Lower leg skin (tissue), 4 donors: ENCODE measurements around the gene FERMT1. TPM values are rescaled to one million over a fixed set of nuclear protein-coding genes. Genes with fewer than 3 reads are reported as not detected.

Experiments used
- DNase-seq, 2 donors: peaks; one replicate each; pipeline ENCODE4 v3.0.0-alpha.2; 2019; ENCODE audit warnings: low spot score in 2 of 2
- H3K4me3 ChIP-seq: fragments of 200-600 bp; sonication (generic); 2 replicates; pipeline ENCODE4 v1.5.1; 2017; ENCODE audit warnings: mild to moderate bottlenecking, low read depth; ENCODE audit not compliant: poor library complexity, severe bottlenecking
- CTCF ChIP-seq, 3 donors: fragments of 450-650 bp; IDR thresholded peaks; one replicate each; pipeline ENCODE4 v1.5.1; 2016; ENCODE audit warnings: antibody characterized with exemption in 3 of 3, mild to moderate bottlenecking in 3 of 3, moderate library complexity in 2 of 3
- POLR2A ChIP-seq, 2 donors: fragments of 450-650 bp; IDR thresholded peaks; one replicate each; pipeline ENCODE4 v1.6.1; 2016 to 2017; ENCODE audit warnings: antibody characterized with exemption in 2 of 2, mild to moderate bottlenecking in 1 of 2, moderate library complexity in 1 of 2
- WGBS, 2 donors: methylation state at CpG; one replicate each; pipeline ENCODE4 v1.1.5; 2018; 5-methylcytosine and 5-hydroxymethylcytosine counted together
- intact Hi-C: fragments of 100-400 bp; cut with DNase I; formaldehyde crosslinking; loops from one replicate; pipeline ENCODE4 v1.15.0; 2023; ENCODE audit warnings: low total_unique reads
- total RNA-seq, 4 donors: library from RNA; depleted of rRNA; stranded (reverse); fragments of >200 nt; gene quantifications; one replicate each; pipeline ENCODE4 v1.1.0, GENCODE V29; 2016

FERMT1 gene
- total RNA-seq, 4 donors from 2014 or later = 24.2 to 33.0 (median 27.8) TPM

DNA sequence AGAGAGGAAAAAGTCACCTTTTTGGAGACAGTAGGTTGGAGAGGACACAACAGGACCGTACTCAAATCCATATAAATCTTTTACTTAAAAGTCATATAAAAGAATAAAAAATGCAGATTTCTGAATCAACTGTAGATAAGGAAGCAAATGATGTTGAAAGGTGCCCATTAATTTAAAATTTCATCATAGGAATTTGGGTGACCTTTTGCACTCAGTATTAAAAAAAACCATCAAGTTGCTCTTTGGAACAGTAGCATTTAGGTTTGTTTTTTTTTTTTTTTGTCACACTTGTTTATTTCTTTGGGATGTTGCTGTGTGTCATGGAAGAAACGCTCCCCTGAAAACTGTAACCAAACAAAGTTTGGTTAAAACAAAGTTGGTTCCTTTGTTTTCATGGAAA lies 48.0 kb downstream of the FERMT1 start:
- intact Hi-C loops = loop anchor here (5.0 kb wide), 1 partner anchor 547 kb away; no protein-coding TSS in a partner anchor
- H3K4me3 ChIP-seq = no peak overlapping the region
- DNase-seq = no peak
- TF ChIP-seq CTCF (IDR thresholded peaks at IDR 0.05) (no peak), POLR2A (IDR thresholded peaks at IDR 0.05) (no peak)
- 63 to 88% methylated on average over 2 of the region's 2 CpGs for WGBS, 2 donors

GRCh38 chr20:6074145-6074561 lies 48.7 kb downstream of the FERMT1 start:
- intact Hi-C loops = no loop called here
- peak in 1 of 2 donors; percentile 56 for DNase-seq
- TF ChIP-seq CTCF (IDR thresholded peaks at IDR 0.05) (no peak), POLR2A (IDR thresholded peaks at IDR 0.05) (no peak)
- 79 to 84% methylated on average over 2 of the region's 2 CpGs for WGBS, 2 donors
- no peak overlapping the region for H3K4me3 ChIP-seq

DNA sequence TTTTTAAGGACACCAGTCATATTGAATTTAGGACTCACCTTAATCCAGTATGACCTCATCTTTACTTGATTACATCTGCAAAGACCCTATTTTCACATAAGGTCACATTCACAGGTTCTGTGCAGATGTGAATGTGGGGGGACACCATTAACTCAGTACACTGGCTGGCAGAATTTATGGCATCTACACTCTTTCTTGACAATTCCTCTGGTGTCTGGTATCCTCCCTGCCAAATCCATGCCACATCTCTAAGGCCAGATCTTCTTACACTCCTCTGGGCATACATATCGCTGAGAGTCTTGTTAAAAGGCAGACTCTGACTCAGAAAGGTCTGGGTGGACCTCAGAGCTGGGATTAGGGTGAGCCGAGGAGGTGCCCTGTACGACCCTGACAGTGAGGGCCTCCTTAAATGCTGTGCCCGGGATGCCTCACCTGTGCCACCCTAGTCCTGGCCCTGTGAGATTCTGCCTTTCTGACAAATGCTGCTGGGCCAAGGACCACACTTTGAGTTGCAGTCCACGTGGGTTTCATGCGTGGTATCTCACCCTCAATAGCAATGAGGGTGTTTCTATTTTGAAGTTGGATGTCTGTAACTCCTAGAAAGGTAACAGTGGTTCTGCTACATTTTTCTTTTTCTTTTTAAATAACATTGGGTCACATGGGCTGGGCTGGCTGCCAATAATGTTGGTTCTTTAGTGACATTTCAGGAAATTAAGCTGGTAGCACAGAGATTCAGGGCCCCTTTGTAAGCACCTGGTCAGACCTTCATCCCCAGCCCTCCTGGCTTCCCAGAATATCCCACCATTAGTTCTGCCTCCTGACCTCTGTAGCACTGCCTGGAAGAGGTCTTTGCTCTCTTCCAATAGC lies 51.8 kb downstream of the FERMT1 start:
- intact Hi-C loops = no loop called here
- no peak for TF ChIP-seq CTCF (IDR thresholded peaks at IDR 0.05)
- TF ChIP-seq POLR2A (IDR thresholded peaks at IDR 0.05) = no peak
- peak in 1 of 2 donors; percentile 68 for DNase-seq
- WGBS, 2 donors = 84 to 86% methylated on average over 6 of the region's 6 CpGs
- no peak overlapping the region for H3K4me3 ChIP-seq

DNA sequence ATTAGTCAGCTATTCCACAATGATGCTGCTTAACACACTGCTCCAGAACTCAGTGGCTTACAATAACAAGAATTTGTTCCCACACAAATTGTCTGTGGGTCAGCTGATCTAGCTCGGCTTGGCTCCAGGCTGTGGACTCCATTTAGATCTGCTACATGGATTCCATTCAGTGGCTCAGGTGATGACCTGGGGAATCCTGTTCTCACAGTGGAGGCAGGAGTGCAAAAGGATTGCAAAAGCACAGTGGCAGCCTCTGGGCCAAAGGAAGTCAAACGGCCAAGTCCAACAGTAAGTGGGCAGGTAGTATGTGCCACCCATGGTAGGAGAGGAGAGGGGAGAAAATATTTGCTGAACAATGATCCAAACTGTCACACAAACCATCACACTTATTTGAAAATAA lies 53.2 kb downstream of the FERMT1 start:
- TF ChIP-seq CTCF (IDR thresholded peaks at IDR 0.05) = no peak
- no peak for TF ChIP-seq POLR2A (IDR thresholded peaks at IDR 0.05)
- DNase-seq = no peak
- intact Hi-C loops = no loop called here
- no peak overlapping the region for H3K4me3 ChIP-seq
- WGBS, 2 donors = 77 to 84% methylated on average over 2 of the region's 2 CpGs

DNA sequence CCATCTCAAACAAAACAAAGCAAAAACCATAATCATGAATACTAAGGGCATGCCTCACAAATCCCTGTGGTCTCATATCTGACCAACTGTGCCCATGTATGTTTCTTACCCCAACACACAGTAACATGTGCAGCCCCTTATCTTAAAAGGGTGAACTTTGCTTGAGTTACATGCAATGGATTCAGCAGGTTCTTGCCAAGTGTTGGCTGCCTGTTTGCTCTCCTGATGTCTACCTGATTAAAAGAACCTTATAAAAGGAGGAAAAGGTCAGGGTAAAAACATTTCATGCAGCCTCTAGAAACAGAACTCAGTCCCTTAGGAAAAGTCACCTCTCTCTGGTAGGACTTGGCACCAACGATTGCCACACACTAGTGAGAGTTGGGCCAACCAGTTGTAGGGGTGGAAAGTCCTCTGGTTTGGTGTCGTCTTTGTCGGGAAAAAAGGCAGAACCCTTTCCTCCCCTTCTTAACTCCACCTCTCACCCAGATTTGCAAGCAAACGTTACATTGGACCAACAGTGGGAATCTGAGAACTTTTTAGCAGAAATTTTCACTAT lies 55.0 kb downstream of the FERMT1 start:
- no peak for DNase-seq
- intact Hi-C loops = no loop called here
- no peak overlapping the region for H3K4me3 ChIP-seq
- 80 to 86% methylated on average over 4 of the region's 4 CpGs for WGBS, 2 donors
- TF ChIP-seq CTCF (IDR thresholded peaks at IDR 0.05) = no peak
- TF ChIP-seq POLR2A (IDR thresholded peaks at IDR 0.05) = no peak
